OCI-LY3 (cell line): ENCODE results near the gene GK.
"Not testable (repeated sequence)": the region's sequence is repeated elsewhere in the genome, so short reads cannot be mapped to it uniquely, and the experiment has no call there.

ENCODE experiments used
- H2AFZ ChIP-seq: fragments of 200-600, 300-600 bp; shearing (Covaris generic); 2 replicates; pipeline ENCODE4 v1.6.0; 2014; ENCODE audit warnings: antibody characterized with exemption, low read depth, low read length
- H3K27ac ChIP-seq: fragments of 200-600, 300-600 bp; sonication (generic); 2 replicates; pipeline ENCODE4 v1.5.1; 2014; ENCODE audit warnings: mild to moderate bottlenecking, low read length, moderate library complexity, mixed read lengths
- H3K27me3 ChIP-seq: fragments of 200-600, 300-600 bp; sonication (generic); 2 replicates; pipeline ENCODE4 v1.6.1; 2014; ENCODE audit warnings: low read depth, low read length, mixed read lengths
- H3K36me3 ChIP-seq: fragments of 200-600, 300-600 bp; sonication (generic); replicated peaks from 2 replicates; pipeline ENCODE3; 2014; ENCODE audit warnings: low read depth, low read length, mixed read lengths
- H3K4me1 ChIP-seq: fragments of 300-600, 200-600 bp; sonication (generic); 2 replicates; pipeline ENCODE4 v1.6.1; 2014; ENCODE audit warnings: low read length, mixed read lengths
- H3K4me2 ChIP-seq: fragments of 200-600, 300-600 bp; sonication (generic); 2 replicates; pipeline ENCODE4 v1.6.1; 2014; ENCODE audit warnings: low read length, mixed read lengths
- H3K4me3 ChIP-seq: fragments of 300-600, 200-600 bp; sonication (generic); 2 replicates; pipeline ENCODE4 v1.5.1; 2014; ENCODE audit warnings: antibody characterized with exemption, mild to moderate bottlenecking, low read length, moderate library complexity
- H3K79me2 ChIP-seq: fragments of 300-600, 200-600 bp; shearing (Covaris generic); 2 replicates; pipeline ENCODE4 v1.6.1; 2014; ENCODE audit warnings: mild to moderate bottlenecking, low read length, mixed read lengths
- H3K9ac ChIP-seq: fragments of 300-600, 200-600 bp; shearing (Covaris generic); 2 replicates; pipeline ENCODE4 v1.6.0; 2014; ENCODE audit warnings: mild to moderate bottlenecking, low read length, moderate library complexity
- H3K9me3 ChIP-seq: fragments of 200-600, 300-600 bp; shearing (Covaris generic); 2 replicates; pipeline ENCODE4 v1.6.1; 2014; ENCODE audit warnings: low read length, mixed read lengths; ENCODE audit not compliant: insufficient read depth
- H4K20me1 ChIP-seq: fragments of 200-600, 300-600 bp; sonication (generic); 2 replicates; pipeline ENCODE4 v1.6.1; 2016; ENCODE audit warnings: low read length, mixed read lengths; ENCODE audit not compliant: insufficient read depth
- CTCF ChIP-seq: fragments of 200-600, 300-600 bp; sonication (generic); IDR thresholded peaks from 2 replicates; pipeline ENCODE4 v1.5.1; 2014; ENCODE audit warnings: antibody characterized with exemption, low read length, low read depth
- EZH2phosphoT487 ChIP-seq: fragments of 200-600 bp; shearing (Covaris generic); IDR thresholded peaks from 2 replicates; pipeline ENCODE4 v1.6.1; 2018; ENCODE audit warnings: antibody characterized with exemption, mixed run types, low read depth

Gene GK

DNA sequence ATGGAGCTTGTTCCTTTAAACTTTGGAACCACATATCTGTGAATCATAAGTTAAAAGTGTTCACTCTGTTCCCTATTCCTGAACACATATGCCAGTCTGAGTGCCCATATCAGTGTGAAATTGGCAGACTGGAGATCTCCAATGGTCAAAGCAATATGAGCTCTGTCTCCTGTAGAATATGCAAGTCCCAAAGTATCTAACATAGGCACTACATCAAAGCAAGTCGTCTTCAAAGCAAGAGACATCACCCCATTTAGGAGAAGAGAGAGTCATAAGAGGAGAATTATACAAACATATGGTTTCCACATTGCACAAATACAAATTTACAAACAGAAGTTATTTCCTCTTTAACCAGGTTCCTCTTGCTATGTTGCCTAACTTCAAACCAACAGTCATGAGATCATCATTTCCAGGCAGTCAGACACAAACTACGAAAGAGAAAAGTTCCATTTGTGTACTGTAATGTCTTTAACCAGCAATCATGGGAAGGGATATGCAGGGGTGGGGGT is 9.9 kb upstream of the GK start:
- Histone ChIP-seq H3K4me1 (peaks cover 7% of the 10 kb centered on the region; the same call in 1 of the 2 replicates), H2AFZ (no peak overlapping the region; the same call in 1 of the 2 replicates), H3K9me3 (no peaks in the 10 kb centered on the region), H3K36me3 (no peaks in the 10 kb centered on the region), H3K79me2 (no peaks in the 10 kb centered on the region), H3K27me3 (no peaks in the 10 kb centered on the region), H3K4me3 (no peak overlapping the region), H3K4me2 (peak overlapping the region; percentile 7; the same call in 1 of the 2 replicates), H4K20me1 (no peaks in the 10 kb centered on the region), H3K9ac (no peak overlapping the region), H3K27ac (no peak overlapping the region)
- TF ChIP-seq CTCF (no peak), EZH2phosphoT487 (no peak)

GRCh38 chrX:30649859-30650258 is 3.4 kb upstream of the GK start:
- H3K9ac ChIP-seq, result no peak overlapping the region
- H3K36me3 ChIP-seq, result no peaks in the 10 kb centered on the region
- H2AFZ ChIP-seq, result peak overlapping the region; percentile 39
- peak overlapping the region; percentile 45 for H3K4me2 ChIP-seq
- no peak overlapping the region for H3K4me3 ChIP-seq
- peak overlapping the region; percentile 39 for H3K27ac ChIP-seq
- no peaks in the 10 kb centered on the region for H3K9me3 ChIP-seq
- no peaks in the 10 kb centered on the region for H3K27me3 ChIP-seq
- H4K20me1 ChIP-seq, result no peaks in the 10 kb centered on the region
- peaks cover 14% of the 10 kb centered on the region for H3K79me2 ChIP-seq
- TF ChIP-seq EZH2phosphoT487 (no peak), CTCF (no peak)
- H3K4me1 ChIP-seq, result peaks cover 28% of the 10 kb centered on the region

GRCh38 chrX:30652527-30653414 is 452 bp upstream of the GK start:
- H2AFZ ChIP-seq, result peak overlapping the region; percentile 16; the same call in 1 of the 2 replicates
- H3K79me2 ChIP-seq, result peaks cover 30% of the 10 kb centered on the region
- no peaks in the 10 kb centered on the region for H3K9me3 ChIP-seq
- no peak for TF ChIP-seq EZH2phosphoT487
- TF ChIP-seq CTCF, result no peak
- H3K27ac ChIP-seq, result peak overlapping the region; percentile 91
- peak overlapping the region; percentile 74 for H3K9ac ChIP-seq
- no peaks in the 10 kb centered on the region for H4K20me1 ChIP-seq
- H3K4me3 ChIP-seq, result peak overlapping the region; percentile 85
- peak overlapping the region; percentile 83 for H3K4me2 ChIP-seq
- H3K36me3 ChIP-seq, result no peaks in the 10 kb centered on the region
- peaks cover 48% of the 10 kb centered on the region for H3K4me1 ChIP-seq
- no peaks in the 10 kb centered on the region for H3K27me3 ChIP-seq

DNA sequence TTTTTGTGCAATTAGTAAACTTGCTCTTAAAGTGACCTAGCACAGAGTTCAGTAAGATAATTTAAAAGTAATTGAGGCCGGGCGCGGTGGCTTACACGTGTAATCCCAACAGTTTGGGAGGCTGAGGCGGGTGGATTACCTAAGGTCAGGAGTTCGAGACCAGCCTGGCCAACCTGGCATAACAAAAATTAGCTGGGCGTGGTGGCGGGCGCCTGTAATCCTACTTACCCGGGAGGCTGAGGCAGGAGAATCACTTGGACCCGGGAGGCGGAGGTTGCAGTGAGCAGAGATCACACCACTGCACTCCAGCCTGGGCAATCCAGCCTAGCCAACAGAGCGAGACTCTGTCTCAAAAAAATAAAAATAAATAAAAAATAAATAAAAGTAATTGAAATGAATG is 1.2 kb downstream of the GK start:
- H2AFZ ChIP-seq, H4K20me1 ChIP-seq, H3K27me3 ChIP-seq, H3K27ac ChIP-seq, H3K9me3 ChIP-seq, H3K36me3 ChIP-seq: not testable (repeated sequence)
- Histone ChIP-seq H3K4me3 (peak overlapping the region; percentile 85), H3K4me2 (peak overlapping the region; percentile 64), H3K4me1 (peaks cover 55% of the 10 kb centered on the region), H3K9ac (peak overlapping the region; percentile 83), H3K79me2 (peaks cover 40% of the 10 kb centered on the region)
